Hepatic stellate cell (primary cell): ENCODE measurements around the gene EPN3.

Experiments
- DNase-seq: peaks from one replicate; pipeline ENCODE4 v3.0.0; 2011; ENCODE audit warnings: low spot score

Gene EPN3

DNA sequence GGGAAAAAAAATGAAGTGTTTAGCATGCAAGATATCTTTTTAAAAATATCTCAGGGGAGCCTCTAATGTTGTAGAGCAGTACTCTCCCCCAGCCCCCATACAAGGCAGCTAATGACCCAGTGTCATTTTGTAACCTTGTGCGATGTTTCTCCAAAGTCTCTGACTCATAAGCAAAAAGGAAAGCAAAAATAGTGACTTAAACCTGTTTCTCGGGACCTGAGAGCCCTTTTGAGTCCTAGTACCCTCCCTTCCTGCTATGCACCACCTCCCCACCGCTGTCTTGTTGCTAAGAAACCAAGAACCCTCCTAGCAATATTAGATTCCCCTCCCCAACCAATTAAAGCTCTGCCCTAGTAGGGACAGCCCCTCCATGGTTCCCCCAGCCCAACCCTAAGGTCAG, 21.5 kb upstream of the EPN3 start:
- DNase-seq: peak; percentile 53

DNA sequence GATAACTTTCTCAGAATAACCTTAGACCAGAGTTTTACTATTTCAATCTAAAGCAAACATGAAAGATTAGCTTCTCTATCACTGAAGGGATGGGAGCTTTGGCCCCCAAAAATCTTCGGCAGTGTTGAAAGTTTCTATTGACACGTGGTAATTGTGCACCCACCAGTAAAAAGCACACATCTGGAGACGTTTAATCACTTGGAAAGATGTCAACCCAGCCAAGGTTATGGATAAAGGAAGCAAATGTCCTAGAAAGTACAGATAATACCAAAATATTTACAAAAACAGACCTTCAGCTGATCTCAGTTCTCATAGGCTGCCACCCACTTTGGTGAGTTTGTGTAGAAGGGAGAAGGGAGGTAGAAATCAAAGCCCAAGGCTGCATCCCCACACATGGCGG, 19.0 kb upstream of the EPN3 start:
- no peak for DNase-seq

DNA sequence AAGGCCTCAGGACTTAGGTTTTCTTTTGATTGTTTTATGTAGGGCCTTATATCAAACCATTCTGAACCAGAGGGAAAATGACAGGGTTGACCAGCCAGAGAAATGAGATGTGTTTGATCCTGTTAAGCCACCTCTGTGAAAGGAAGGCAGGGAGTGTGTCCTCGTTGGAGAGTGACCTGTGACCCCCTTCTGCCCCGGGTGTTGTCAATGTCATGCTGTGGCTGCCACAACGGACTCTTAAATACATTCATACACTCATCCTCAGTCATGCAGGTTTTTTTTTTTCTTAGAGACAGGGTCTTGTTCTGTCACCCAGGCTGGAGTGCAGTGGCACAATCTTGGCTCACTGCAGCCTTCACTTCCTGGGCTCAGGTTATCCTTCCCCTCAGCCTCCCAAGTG, 18.1 kb upstream of the EPN3 start:
- no peak for DNase-seq

DNA sequence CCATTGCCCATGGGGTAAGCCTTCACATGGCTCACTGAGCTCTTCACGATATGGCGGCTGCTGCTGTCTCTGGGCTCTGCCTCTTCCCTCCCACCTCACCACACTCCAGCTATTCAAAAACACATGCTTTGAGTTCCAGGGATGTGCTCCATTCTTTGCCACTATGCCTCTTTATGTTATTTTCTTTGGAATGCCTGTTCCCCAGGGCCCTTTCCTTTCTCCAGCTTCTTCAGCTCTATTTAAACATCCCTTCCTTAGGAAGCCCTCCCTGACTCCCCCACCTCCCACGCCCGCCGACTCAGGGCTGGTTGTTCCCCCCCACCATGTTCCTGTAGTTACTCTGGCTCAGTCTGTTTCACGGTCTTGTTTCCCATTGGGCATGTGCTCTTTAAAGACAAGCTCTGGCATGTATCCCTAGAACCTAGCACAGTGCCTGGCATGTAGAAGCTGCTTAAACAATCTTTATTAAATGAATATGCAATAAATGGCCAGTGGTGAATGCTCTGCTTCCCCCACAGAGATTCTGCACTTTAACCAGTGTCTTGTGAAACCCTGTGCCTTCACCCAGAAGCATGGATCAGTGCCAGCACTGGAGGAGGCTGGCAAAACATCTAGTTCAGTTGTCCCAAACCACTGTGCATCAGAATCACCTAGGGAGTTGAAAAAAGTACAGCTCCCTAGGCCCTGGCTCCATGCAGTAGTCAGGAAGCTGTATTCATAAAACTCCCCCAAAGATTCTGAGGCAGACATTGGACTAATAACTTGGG, 17.4 kb upstream of the EPN3 start:
- no peak for DNase-seq

DNA sequence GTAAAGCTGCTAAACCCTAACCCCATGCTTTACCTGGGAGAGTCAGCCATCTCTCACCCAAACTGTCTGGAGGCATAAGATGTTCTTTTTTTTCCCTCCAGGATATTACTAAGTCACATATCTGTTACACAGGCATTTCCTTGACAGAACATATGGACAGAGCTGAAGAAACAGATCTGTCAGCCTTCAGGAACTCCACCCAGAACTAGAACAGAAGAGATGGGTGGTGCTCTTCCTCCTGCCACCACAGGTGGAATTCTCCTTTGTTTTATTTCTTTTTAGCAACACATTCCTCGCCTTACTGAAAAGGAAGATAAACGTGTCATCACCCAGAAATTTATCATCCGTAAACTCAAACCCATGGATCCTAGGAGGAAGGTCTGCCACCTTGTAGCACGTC, 15.5 kb upstream of the EPN3 start:
- DNase-seq: no peak

DNA sequence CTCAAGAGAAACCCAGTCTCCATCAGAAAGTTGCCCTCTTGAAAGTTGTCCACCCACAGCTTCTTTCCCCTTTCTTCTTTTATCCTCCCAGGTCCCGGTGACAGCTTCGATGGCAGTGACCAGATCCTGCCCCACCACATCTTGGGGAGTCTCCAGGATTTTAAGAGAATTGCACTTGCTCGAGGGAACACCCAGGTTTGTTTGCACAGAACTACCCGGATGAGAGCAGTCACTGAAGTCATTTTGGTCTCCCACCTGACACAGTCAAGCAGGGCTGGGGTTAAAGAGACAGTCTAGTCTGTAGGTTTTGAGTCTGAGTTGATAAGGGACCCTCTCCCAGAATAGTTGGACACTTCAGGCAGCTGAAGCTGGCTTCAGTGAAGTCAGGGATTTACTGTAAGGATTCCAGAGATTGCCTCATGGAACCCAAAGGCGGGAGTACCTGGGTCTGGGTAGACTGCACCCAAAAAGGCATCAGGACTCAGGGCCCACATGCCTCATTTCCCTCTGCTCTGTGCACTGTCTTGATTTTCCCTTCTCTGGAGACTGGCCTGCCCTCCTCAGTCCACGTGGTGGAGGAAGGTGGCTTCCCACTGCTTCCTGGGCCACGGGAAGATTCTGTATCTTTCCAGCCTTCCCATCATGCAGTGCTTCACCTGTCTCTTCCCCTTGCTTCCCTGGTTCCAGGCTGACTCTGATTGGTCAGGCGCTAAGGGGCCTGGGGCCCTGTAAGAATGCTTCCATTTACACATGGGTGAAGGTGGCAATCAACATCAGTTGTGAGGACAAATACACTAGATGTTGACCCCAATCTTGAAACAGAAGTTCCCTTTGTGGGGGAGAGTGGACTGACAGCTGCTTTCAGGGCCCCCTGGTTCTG, 14.8 kb upstream of the EPN3 start:
- DNase-seq: no peak

DNA sequence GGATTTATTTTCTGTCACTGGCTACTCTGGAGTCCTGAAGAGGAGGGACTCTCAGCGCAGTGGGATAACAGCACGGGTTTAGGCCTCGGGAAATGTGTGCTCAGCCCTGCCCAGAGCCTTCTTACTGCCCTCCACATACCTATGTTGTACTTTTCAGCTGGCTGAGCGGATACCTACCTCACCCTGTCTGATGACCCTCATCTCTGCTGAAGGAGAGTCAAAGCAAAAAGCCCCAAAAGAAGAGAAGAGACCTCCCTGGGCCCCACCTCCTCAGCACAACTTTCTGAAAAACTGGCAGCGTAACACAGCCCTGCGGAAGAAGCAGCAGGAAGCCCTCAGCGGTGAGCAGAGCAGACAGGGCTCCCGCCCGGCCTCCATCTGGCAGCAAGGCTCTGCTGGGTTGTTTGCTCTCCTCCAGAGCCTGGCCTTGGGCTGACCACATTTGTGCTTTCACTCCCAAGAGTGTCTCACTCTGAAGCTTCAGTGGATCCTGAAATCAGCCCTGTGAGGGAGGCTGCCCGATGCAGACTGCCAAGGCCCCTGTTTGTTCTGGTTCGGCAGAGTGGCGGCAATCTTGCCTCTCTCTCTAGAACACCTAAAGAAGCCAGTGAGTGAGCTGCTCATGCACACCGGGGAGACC, 14.0 kb upstream of the EPN3 start:
- no peak for DNase-seq

DNA sequence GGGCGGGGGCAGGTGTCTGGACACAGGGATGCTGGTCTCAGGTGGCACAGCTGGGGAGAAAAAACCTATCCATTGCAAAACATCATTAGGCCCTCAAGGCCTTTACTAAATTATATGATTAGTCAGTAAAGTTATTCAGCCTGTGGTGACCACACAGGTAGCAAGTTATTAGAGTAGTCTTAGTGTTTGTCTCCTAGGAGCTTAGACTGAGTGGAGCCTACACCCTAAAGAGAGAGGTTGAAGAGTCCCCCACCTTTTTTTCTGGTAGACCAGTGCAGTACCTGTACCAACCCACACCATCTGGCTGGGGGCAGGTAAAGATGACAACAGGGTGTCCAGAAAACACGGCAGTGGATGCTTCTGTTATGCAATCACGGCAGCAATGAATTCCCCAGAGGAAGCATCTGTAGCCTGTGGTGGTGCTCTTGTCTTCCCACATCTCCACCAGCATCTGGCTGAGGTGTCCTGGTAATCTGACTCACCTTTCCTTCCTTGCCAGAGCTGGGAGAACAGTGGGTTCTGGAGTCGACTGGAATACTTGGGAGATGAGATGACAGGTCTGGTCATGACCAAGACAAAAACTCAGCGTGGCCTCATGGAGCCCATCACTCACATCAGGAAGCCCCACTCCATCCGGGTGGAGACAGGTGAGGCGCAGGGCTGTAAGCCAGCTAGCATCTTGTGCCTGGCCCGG, 13.2 kb upstream of the EPN3 start:
- no peak for DNase-seq

DNA sequence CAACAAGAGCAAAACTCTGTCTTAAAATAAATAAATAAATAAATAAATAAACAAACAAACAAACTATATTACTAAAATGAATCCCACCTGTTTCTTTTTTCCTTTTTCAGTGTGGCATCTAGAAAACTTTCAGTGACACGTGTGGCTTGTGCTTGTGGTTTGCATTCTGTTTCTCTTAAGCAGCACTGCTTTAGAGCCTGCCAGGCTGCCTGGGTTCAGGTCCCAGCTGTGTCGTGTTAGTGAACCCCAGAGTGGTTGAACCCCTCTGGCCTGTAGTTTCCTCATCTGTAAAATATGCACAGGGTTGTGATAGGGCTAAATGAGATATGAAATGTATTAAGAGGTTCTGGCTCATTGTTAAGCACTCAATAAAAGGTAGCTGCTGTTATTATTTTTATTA, 12.1 kb upstream of the EPN3 start:
- no peak for DNase-seq

DNA sequence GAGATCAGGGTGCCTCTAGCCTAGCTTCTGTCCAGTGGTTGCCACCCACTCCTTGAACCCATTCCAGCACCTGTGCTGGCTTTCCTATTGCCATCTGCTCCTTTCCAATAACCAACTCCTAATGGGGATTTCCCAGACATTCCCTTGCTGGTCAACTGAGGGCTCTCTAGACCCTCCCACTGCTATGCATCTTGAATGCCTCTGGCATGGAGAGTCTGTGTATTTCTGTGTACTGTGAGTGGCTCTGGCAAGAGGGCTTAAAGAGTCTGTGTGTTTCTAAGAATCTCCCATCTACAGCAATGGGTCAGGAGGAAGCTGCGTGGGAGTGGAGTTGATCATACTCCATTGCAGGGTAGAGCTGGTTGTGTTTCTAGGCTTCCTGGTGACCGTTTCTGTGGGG, 11.0 kb upstream of the EPN3 start:
- DNase-seq: no peak

DNA sequence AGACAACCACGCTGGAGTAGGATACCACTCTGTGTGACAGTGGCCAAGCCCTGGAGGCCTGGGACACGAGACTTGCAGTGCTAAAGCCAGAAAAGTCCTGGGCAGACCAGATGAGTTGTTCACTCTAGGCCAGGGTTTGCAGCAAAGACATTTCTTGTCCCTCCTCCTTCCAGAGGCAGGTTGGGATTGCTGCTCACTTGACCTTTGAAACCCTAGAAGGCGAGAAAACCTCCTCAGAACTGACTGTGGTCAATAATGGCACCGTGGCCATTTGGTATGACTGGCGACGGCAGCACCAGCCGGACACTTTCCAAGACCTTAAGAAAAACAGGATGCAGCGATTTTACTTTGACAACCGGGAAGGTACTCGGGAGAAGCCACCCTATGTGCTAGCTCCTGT, 9.8 kb upstream of the EPN3 start:
- no peak for DNase-seq

DNA sequence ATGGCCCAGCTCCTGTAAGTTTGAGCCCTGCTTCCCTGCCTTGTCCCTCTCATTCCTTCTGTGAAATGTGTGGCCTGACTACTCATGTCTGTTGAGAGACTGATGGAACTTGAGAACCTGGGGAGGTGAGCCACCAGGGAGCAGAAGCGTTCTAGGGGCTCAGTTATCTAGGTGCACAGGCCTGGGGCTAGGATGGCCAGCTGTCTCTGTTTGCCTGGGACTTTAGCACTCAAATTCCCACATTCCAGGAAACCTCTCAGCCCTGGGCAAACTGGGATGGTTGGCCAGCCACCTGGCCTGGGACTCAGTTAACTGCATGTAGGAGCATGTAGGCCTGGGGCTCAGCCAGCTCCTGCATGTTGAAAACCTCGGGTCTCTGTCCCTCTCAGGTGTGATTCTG, 9.3 kb upstream of the EPN3 start:
- DNase-seq: no peak

DNA sequence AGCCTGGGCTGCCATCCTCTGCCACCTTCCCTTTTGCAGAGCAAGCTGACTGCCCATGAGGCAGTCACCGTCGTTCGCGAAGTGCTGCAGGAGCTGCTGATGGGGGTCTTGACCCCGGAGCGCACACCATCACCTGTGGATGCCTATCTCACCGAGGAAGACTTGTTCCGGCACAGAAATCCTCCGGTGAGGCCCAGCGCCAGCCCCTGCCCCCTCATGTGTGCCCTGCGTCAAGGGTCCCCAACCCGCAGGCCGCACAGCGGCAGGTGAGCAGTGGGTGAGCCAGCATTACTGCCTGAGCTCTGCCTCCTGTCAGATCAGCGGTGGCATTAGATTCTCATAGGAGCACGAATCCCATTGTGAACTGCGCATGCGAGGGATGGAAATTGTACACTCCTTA, 7.7 kb upstream of the EPN3 start:
- DNase-seq: no peak

DNA sequence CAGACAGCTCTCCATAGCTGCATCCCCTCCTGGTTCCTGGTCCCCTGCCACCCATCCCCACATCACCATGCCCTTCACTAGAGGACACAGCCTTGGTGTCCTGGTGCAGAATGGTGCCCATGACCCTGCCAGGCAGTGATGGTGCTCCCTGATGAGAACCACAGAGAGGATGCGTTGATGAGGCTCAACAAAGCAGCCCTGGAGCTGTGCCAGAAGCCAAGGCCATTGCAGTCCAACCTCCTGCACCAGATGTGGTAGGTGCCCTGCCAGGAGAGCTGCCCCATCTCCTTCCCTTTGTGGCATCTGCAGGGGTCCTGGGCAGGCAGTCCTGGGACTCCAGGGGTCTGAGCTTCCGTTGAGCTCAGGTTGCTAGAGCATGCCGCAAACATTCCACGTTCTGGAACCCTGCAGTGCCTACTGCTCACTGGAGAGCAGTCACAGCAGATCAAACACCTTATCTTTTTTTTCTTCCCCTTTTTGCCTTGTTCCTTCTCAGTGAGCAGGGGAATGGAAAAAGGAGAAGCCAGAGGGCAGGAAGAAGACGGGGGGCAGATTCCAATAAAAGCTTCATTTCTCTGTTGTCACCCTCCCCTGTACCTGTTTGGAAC, 5.3 kb upstream of the EPN3 start:
- DNase-seq: no peak

DNA sequence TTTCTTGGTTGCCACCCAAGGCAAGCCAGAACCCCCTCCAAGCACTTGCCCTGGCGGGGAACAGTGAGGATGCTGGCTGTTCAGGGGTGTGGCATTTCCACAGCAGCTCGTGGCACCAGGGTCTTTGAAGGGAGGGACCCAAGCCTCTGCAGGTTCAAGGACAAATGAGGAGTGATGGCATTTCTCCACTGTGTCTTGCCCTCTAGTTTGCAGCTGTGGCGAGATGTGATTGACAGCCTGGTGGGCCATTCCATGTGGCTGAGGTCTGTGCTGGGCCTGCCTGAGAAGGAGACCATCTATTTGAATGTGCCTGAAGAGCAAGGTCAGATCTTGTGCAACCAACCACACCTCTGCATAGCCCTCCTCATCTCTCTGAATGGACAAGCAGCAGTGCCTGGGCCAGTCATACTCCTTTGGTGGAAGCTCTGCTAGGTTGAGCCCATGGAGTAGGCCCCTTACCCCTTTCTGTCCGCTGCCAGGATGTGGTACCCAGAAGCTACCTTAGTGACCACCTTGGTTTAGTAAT, 4.5 kb upstream of the EPN3 start:
- DNase-seq: no peak

DNA sequence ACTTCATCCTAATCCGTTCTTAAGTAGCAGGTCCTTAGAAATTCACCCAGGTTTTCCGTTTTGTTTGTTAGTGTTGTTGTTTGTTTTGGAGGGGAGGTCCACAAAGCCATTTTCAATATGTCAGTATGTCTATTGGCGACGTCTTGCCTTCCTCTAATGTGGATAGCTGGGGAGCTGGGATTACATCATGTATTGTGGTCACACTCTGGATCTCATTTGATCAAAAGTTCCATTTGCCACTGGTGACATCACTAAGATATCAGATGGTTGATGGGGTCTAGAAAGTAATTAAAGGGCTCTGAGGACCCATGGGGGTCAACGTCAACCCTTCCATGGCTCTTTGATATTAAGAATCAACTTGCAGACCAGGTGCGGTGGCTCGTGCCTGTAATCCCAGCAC, 2.7 kb upstream of the EPN3 start:
- no peak for DNase-seq

DNA sequence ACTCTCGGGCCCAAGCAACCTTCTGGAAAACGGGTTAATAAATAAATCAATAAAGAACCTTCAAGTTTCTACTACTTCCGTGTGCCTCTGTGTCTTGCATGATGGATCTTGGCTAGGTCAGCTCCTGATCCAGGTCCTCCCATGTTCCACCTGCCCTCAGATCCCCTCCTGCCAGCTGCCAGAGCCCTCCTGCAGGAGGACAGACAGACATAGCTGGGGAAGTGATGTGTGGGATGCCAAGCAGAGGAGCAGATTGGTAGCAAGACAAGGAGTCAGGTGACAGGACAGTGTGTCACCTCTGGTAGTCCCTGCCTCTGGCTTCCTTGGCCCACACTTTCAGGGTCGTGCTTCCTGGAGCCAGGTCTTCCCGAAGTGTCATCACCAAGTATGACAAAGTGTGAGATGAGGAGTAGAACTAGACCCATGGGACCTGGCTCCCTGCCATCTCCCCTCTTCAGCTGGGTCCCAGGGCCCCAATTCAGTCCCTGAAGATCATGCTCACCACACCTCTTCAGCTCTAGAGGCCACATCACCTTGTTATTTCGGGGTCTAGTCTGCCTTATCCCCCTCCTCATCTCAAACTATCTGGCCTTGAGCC, 1.0 kb upstream of the EPN3 start:
- no peak for DNase-seq

DNA sequence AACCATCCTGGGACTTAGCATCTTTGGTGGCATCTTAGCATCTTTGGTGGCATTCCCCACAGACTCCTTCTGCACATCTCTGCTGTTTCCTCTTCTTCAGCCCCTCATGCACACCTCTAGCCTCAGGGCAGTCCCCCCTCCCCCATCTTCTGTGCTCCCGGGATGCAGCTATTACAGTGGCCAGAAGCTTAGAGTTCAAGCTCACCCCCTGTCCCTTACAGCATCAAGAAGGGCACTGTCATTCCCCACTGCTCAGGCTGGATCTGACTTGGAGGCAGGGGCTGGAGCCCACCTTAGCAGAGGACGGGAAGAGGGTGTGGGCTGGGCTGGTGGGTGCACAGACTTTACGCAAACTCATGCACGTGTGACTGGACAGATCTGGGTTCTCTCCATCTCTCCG, 650 bp downstream of the EPN3 start:
- DNase-seq: no peak

DNA sequence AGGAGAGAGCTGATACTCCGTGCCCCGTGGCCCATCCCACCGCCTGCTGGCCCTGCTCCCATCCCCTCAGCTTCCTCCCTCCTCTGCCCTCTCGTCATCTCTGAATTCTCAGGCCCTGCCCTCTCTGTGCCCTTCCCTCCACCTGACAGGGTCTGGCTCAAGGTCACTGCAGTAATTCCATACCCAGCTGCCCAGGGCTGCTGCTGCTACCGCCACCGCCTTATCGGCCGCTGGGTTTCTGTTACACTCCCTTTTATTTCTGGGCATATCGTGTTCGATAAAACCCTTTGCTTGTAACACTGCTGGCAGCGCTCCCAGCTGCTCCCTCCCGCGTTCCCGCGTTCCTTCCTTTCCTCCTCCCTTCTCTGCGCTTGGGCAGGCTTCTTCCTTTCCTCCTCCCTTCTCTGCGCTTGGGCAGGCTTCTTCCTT, 1.2 kb downstream of the EPN3 start:
- no peak for DNase-seq

DNA sequence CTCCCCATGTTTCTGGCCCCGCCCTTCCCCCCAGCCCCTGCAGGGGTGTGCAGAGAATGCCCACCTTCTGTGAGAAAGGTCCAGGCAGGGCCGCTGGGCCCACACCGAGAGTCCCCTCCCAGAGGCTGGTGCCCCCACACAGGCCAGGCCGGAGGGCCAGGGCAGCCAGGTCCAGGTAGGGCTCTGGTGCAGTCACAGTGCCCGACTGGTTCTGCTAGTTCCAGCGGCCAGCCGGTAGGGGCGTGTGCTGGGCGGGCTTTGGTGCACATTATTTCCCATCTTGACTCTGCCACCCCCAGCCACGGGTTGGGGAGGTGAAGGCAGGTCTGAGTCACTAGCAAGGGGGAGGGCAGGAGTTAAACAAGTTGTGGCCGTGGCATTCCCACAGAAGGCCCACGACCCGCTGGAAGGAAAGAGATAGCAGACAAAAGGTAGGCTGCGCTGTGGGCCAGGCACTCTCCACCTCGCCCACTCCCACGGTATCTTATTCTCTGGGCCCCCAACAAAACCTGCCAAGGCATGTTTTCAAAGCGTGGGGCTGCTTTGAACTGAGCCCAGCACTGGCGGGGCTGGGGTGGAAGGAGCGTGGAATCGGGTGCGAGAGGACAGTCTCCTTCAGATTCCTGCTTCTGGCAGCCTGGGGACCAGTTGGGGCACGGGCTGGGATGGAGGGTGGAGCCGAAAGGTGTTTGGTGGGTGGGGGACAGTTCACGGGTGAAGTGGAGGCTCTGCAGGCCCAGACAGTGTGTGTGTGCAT, 1.9 kb downstream of the EPN3 start:
- DNase-seq: no peak

DNA sequence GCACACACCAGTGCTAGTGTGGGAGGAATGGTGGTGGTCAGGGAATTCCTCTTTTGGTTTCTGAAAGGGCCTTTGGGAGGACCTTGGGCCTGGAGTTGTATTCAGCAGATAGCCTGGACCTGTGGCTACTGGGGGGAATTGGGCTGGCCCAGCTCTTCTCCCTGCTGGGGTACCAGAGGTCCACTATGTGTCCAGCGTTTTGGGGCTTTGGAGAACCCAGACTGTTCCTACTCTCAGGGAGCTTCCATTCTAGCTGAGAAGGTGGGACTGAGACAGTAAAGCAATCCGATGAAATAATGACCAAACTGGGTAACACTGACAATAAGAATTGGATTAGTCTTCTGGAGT, 2.4 kb downstream of the EPN3 start:
- DNase-seq: no peak
